Activated CD4-positive, alpha-beta T cell treated with anti-CD3 and anti-CD28 coated beads for 1 hour (primary cell): Measurements from ENCODE around the gene TCF12.
"Not testable (repeated sequence)": the region's sequence is repeated elsewhere in the genome, so short reads cannot be mapped to it uniquely, and the experiment has no call there.

Source experiments
- DNase-seq: peaks from one replicate; pipeline ENCODE4 v3.0.0-alpha.2; 2020

TCF12 gene

GRCh38 chr15:57147621-57148020, 229.2 kb downstream of the TCF12 start:
- no peak for DNase-seq

GRCh38 chr15:57148262-57148661, 229.8 kb downstream of the TCF12 start:
- no peak for DNase-seq

GRCh38 chr15:57149196-57149595, 230.8 kb downstream of the TCF12 start:
- DNase-seq: no peak

GRCh38 chr15:57150066-57150865, 231.8 kb downstream of the TCF12 start:
- no peak for DNase-seq

GRCh38 chr15:57150866-57151203, 232.4 kb downstream of the TCF12 start:
- DNase-seq: not testable (repeated sequence)

- no peak for DNase-seq
These were observed 233.7 kb downstream of the TCF12 start for GRCh38 chr15:57152133-57152532.

- no peak for DNase-seq
These were observed 234.5 kb downstream of the TCF12 start for GRCh38 chr15:57152666-57153539.

- no peak for DNase-seq
These were observed 237.9 kb downstream of the TCF12 start for GRCh38 chr15:57156210-57156884.

GRCh38 chr15:57158589-57158988, 240.1 kb downstream of the TCF12 start:
- DNase-seq: no peak

GRCh38 chr15:57158997-57159668, 240.7 kb downstream of the TCF12 start:
- DNase-seq: no peak

GRCh38 chr15:57159767-57160166, 241.3 kb downstream of the TCF12 start:
- no peak for DNase-seq

- DNase-seq: no peak
These were observed 242.5 kb downstream of the TCF12 start for GRCh38 chr15:57160823-57161560.

- DNase-seq: not testable (repeated sequence)
These were observed 245.8 kb downstream of the TCF12 start for GRCh38 chr15:57164251-57164650.

GRCh38 chr15:57165992-57166391, 247.5 kb downstream of the TCF12 start:
- DNase-seq: no peak

- no peak for DNase-seq
These were observed 249.5 kb downstream of the TCF12 start for GRCh38 chr15:57167821-57168395.

GRCh38 chr15:57169643-57170042, 251.2 kb downstream of the TCF12 start:
- no peak for DNase-seq

- no peak for DNase-seq
These were observed 253.0 kb downstream of the TCF12 start for GRCh38 chr15:57171426-57171825.

GRCh38 chr15:57172925-57173324, 254.5 kb downstream of the TCF12 start:
- DNase-seq: no peak

- no peak for DNase-seq
These were observed 264.6 kb downstream of the TCF12 start for GRCh38 chr15:57183041-57183440.

- no peak for DNase-seq
These were observed 265.3 kb downstream of the TCF12 start for GRCh38 chr15:57183614-57184344.

GRCh38 chr15:57184502-57184901, 266.1 kb downstream of the TCF12 start:
- no peak for DNase-seq
